Thyroid gland (tissue), 4 donors: Measurements from ENCODE around the gene SMPX. TPM values are rescaled to one million over a fixed set of nuclear protein-coding genes. Genes with fewer than 3 reads are reported as not detected.
"Not testable (repeated sequence)": the region's sequence is repeated elsewhere in the genome, so short reads cannot be mapped to it uniquely, and the experiment has no call there.

ENCODE experiments used
- DNase-seq, 2 donors: peaks; one replicate each; pipeline ENCODE4 v3.0.0-alpha.2; 2019
- H3K27ac ChIP-seq, 3 donors: fragments of 200-600 bp; sonication (generic); 1 replicate in 2 of 3; 2 replicates in 1 of 3; pipeline ENCODE4 v1.5.1; 2016 to 2019; ENCODE audit warnings: mild to moderate bottlenecking in 1 of 3, moderate library complexity in 1 of 3
- H3K27me3 ChIP-seq: fragments of 200-600 bp; sonication (generic); one replicate; pipeline ENCODE4 v1.5.1; 2019
- H3K36me3 ChIP-seq, 2 donors: fragments of 200-600 bp; sonication (generic); one replicate each; pipeline ENCODE4 v1.5.1; 2016 to 2019
- H3K4me1 ChIP-seq, 2 donors: fragments of 200-600 bp; sonication (generic); one replicate each; pipeline ENCODE4 v1.5.1; 2017 to 2019
- H3K4me3 ChIP-seq, 3 donors: fragments of 200-600 bp; sonication (generic); replicated peaks in 1 of 3; 1 replicate in 2 of 3; 2 replicates in 1 of 3; pipeline ENCODE4 v1.5.1; 2016; ENCODE audit warnings: mild to moderate bottlenecking in 1 of 3
- H3K9me3 ChIP-seq: fragments of 200-600 bp; sonication (generic); one replicate; pipeline ENCODE4 v1.5.1; 2017
- POLR2A ChIP-seq, 2 donors: fragments of 450-650 bp; IDR thresholded peaks; one replicate each; pipeline ENCODE4 v1.6.1; 2017; ENCODE audit warnings: antibody characterized with exemption in 2 of 2, mild to moderate bottlenecking in 2 of 2, moderate library complexity in 1 of 2
- WGBS, 2 donors: methylation state at CpG; one replicate each; pipeline ENCODE4 v1.1.5; 2017; 5-methylcytosine and 5-hydroxymethylcytosine counted together
- intact Hi-C: fragments of 100-400 bp; cut with DNase I; formaldehyde crosslinking; loops from one replicate; pipeline ENCODE4 v1.15.1; 2023
- total RNA-seq, 4 donors: library from RNA; depleted of rRNA; stranded (reverse); fragments of >200 nt; gene quantifications; one replicate each; pipeline ENCODE4 v1.2.3, GENCODE V29; 2016
- TF ChIP-seq, protein P1 (sequence below), 6 experiments: fragments of 200-600 bp in 3 of 6; fragments of 450-650 bp in 3 of 6; sonication (generic) in 3 of 6; IDR thresholded peaks; one replicate each; pipeline ENCODE4 v1.5.1; 2016 to 2019; ENCODE audit warnings: antibody characterized with exemption in 6 of 6, mild to moderate bottlenecking in 2 of 6, inconsistent platforms in 1 of 6, moderate library complexity in 1 of 6

The SMPX gene
- total RNA-seq, 4 donors from 2014 or later: not detected

DNA sequence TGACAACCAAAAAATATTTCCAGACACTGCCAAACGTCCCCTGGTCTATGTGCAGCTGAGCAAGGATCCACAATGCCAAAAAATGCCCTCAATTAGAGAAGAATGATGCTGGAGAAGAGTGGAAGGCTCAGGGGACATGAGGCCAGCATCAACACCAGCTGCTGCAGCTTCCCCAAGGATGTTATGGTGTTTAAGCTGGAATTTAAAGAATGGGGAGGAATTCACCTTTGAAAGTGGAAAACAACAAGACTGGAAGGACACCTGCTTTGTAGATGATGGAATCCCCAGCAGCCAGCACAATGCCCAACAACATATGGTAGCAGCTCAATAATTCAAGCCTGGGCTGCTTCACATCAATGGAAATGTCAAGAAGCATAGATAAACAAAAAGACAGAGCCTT, 20.3 kb upstream of the SMPX start:
- intact Hi-C loops: no loop called here

GRCh38 chrX:21775128-21775527, 17.2 kb upstream of the SMPX start:
- intact Hi-C loops, H3K36me3 ChIP-seq, H3K9me3 ChIP-seq, H3K27ac ChIP-seq, H3K27me3 ChIP-seq, DNase-seq, H3K4me1 ChIP-seq, H3K4me3 ChIP-seq: not testable (repeated sequence)

More for the DNA sequence above, 20.3 kb upstream of the SMPX start:
- Histone ChIP-seq H3K4me1 (no peaks in the 10 kb centered on the region), H3K9me3 (no peaks in the 10 kb centered on the region), H3K36me3 (no peaks in the 10 kb centered on the region), H3K27me3 (no peaks in the 10 kb centered on the region), H3K4me3 (no peak overlapping the region), H3K27ac (no peak overlapping the region)
- WGBS, 2 donors: 20 to 27% methylated on average over 1 of the region's 1 CpG
- TF ChIP-seq POLR2A (IDR thresholded peaks at IDR 0.05): no peak
- TF ChIP-seq, protein P1, sequence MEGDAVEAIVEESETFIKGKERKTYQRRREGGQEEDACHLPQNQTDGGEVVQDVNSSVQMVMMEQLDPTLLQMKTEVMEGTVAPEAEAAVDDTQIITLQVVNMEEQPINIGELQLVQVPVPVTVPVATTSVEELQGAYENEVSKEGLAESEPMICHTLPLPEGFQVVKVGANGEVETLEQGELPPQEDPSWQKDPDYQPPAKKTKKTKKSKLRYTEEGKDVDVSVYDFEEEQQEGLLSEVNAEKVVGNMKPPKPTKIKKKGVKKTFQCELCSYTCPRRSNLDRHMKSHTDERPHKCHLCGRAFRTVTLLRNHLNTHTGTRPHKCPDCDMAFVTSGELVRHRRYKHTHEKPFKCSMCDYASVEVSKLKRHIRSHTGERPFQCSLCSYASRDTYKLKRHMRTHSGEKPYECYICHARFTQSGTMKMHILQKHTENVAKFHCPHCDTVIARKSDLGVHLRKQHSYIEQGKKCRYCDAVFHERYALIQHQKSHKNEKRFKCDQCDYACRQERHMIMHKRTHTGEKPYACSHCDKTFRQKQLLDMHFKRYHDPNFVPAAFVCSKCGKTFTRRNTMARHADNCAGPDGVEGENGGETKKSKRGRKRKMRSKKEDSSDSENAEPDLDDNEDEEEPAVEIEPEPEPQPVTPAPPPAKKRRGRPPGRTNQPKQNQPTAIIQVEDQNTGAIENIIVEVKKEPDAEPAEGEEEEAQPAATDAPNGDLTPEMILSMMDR (IDR thresholded peaks at IDR 0.05): no peak
- DNase-seq: no peak

GRCh38 chrX:21773036-21773435, 15.1 kb upstream of the SMPX start:
- DNase-seq, H3K36me3 ChIP-seq, H3K27me3 ChIP-seq, H3K27ac ChIP-seq, H3K9me3 ChIP-seq, H3K4me1 ChIP-seq, intact Hi-C loops, H3K4me3 ChIP-seq: not testable (repeated sequence)
- 69 to 73% methylated on average over 2 of the region's 2 CpGs for WGBS, 2 donors

DNA sequence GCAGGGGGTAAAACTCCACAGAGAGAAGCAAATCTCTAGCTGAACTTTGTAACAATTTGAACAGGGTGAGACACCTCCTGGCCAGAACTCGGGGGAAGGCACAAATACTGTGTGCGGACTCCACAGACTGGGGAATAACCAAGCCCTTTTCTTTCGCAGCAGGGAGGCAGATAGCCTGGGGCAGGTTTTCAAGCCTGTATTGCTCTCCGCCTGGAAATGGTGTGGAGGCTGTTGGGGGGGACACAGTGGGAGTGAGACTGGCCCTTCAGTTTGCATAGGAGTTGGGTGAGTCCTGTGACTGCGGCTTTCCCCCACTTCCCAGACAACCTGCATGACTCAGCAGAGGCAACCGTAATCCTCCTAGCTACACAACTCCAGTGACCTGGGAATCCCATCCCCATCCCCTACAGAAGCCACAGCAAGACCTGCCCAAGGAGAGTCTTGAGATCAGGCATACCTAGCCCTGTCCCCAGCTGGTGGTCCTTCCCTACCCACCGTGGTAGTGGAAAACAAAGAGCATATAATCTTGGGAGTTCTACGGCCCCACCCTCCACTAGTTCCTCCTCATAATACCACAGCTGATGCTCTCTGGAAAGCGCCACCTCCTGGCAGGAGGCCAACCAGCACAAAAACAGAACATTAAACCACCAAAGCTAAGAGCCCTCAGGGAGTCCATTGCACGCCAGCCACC, 12.9 kb upstream of the SMPX start:
- H3K4me1 ChIP-seq: no peaks in the 10 kb centered on the region
- H3K9me3 ChIP-seq: no peaks in the 10 kb centered on the region
- H3K27me3 ChIP-seq: no peaks in the 10 kb centered on the region
- H3K36me3 ChIP-seq: no peaks in the 10 kb centered on the region
- peak; percentile 0 to 1 for DNase-seq
- H3K4me3 ChIP-seq: no peak overlapping the region
- 71 to 72% methylated on average over 6 to 7 of the region's 10 CpGs for WGBS, 2 donors
- intact Hi-C loops: no loop called here
- TF ChIP-seq, protein P1 (IDR thresholded peaks at IDR 0.05): no peak
- H3K27ac ChIP-seq: no peak overlapping the region

GRCh38 chrX:21766101-21766500, 8.2 kb upstream of the SMPX start:
- Histone ChIP-seq H3K27ac (no peak overlapping the region), H3K9me3 (no peaks in the 10 kb centered on the region), H3K4me3 (no peak overlapping the region), H3K36me3 (no peaks in the 10 kb centered on the region), H3K27me3 (no peaks in the 10 kb centered on the region), H3K4me1 (no peaks in the 10 kb centered on the region)
- intact Hi-C loops: no loop called here
- DNase-seq: no peak
- no peak for TF ChIP-seq POLR2A (IDR thresholded peaks at IDR 0.05)
- TF ChIP-seq, protein P1 (IDR thresholded peaks at IDR 0.05): no peak

DNA sequence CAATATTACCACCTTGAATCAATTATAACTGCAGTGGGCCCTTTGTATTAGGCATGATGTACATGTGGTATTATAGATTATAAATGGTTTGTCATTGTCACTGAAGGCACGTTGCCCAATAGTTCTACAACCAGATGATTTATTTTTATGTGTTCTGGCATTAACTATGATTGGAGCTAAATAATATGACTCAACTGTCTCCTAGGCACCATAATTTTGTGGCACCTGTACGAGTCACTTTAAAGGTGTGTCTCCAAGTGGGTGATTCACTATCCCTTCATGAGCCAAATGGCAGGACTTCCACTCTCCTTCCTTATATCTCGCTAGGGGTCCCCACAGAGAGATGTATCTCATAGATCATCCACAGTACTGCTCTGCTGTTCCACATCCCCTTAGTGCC, 6.1 kb upstream of the SMPX start:
- Histone ChIP-seq H3K36me3 (no peaks in the 10 kb centered on the region), H3K9me3 (no peaks in the 10 kb centered on the region), H3K27me3 (no peaks in the 10 kb centered on the region), H3K4me3 (no peak overlapping the region), H3K4me1 (no peaks in the 10 kb centered on the region), H3K27ac (no peak overlapping the region)
- no peak for TF ChIP-seq POLR2A (IDR thresholded peaks at IDR 0.05)
- TF ChIP-seq, protein P1 (IDR thresholded peaks at IDR 0.05): no peak
- 85 to 94% methylated on average over 3 of the region's 3 CpGs for WGBS, 2 donors
- intact Hi-C loops: no loop called here
- no peak for DNase-seq
